Colonic mucosa (tissue), 4 donors: Measurements from ENCODE around the gene SNAPC4. TPM values are rescaled to one million over a fixed set of nuclear protein-coding genes. Genes with fewer than 3 reads are reported as not detected.

Experiments used
- DNase-seq: peaks from one replicate; pipeline ENCODE4 v3.0.0-alpha.2; 2020
- H3K27ac ChIP-seq: fragments of 200-600 bp; one replicate; pipeline ENCODE4 v1.8.0; 2021
- H3K27me3 ChIP-seq: fragments of 200-600 bp; one replicate; pipeline ENCODE4 v1.8.0; 2021
- H3K36me3 ChIP-seq: fragments of 200-600 bp; one replicate; pipeline ENCODE4 v1.8.0; 2021
- H3K4me1 ChIP-seq: fragments of 200-600 bp; one replicate; pipeline ENCODE4 v1.8.0; 2021; ENCODE audit warnings: mild to moderate bottlenecking
- H3K4me3 ChIP-seq: fragments of 200-600 bp; one replicate; pipeline ENCODE4 v1.8.0; 2021
- H3K9ac ChIP-seq, 2 donors: one replicate each; pipeline ENCODE4 v1.7.0; 2013; ENCODE audit warnings: control low read depth in 2 of 2, low read depth in 2 of 2, low read length in 2 of 2
- H3K9me3 ChIP-seq: fragments of 200-600 bp; one replicate; pipeline ENCODE4 v1.8.0; 2021
- CTCF ChIP-seq: fragments of 200-600 bp; IDR thresholded peaks from one replicate; pipeline ENCODE4 v1.8.0; 2022; ENCODE audit warnings: antibody characterized with exemption, mild to moderate bottlenecking
- intact Hi-C: fragments of 100-400 bp; cut with DNase I; formaldehyde crosslinking; loops from one replicate; pipeline ENCODE4 v1.14.1; 2022
- total RNA-seq, 2 donors: library from RNA; stranded (reverse); fragmentation: NEBNext Ultra II Directional in 1 of 2; extraction: Animal tissue kit (Norgen Biotek cat#: 25700) in 1 of 2; gene quantifications; one replicate each; pipeline ENCODE4 v1.2.1, GENCODE V29; 2021
- donor health status: healthy.
- donor health status: DM: no; HTN: no; CAD: no.
- donor health status: DM: no; HTN: no; CAD: no.

The SNAPC4 gene
- total RNA-seq, 2 donors from 2014 or later: 6.0 to 9.7 TPM

GRCh38 chr9:136405481-136405880 lies 5.5 kb upstream of the SNAPC4 start:
- Histone ChIP-seq H3K9ac (no peak overlapping the region), H3K27me3 (no peaks in the 10 kb centered on the region), H3K4me1 (peaks cover 7% of the 10 kb centered on the region), H3K9me3 (no peaks in the 10 kb centered on the region), H3K4me3 (no peak overlapping the region), H3K36me3 (no peaks in the 10 kb centered on the region), H3K27ac (no peak overlapping the region)
- intact Hi-C loops: loop anchor here (10.0 kb wide), 1 partner anchor 61 kb away; no protein-coding TSS in a partner anchor
- no peak for DNase-seq
- no peak for TF ChIP-seq CTCF

- DNase-seq: no peak
- no peaks in the 10 kb centered on the region for H3K36me3 ChIP-seq
- H3K4me1 ChIP-seq: peaks cover 9% of the 10 kb centered on the region
- no peak for TF ChIP-seq CTCF
- H3K9me3 ChIP-seq: no peaks in the 10 kb centered on the region
- H3K4me3 ChIP-seq: no peak overlapping the region
- H3K9ac ChIP-seq: no peak overlapping the region
- no peaks in the 10 kb centered on the region for H3K27me3 ChIP-seq
- no peak overlapping the region for H3K27ac ChIP-seq
- intact Hi-C loops: loop anchor here (10.0 kb wide), 1 partner anchor 60 kb away; no protein-coding TSS in a partner anchor
Measured at GRCh38 chr9:136404801-136405136, 4.8 kb upstream of the SNAPC4 start.

- H3K27ac ChIP-seq: no peak overlapping the region
- no peak for DNase-seq
- intact Hi-C loops: loop anchor here (10.0 kb wide), 1 partner anchor 59 kb away; no protein-coding TSS in a partner anchor
- TF ChIP-seq CTCF: no peak
- no peaks in the 10 kb centered on the region for H3K9me3 ChIP-seq
- H3K36me3 ChIP-seq: no peaks in the 10 kb centered on the region
- peaks cover 4% of the 10 kb centered on the region for H3K4me1 ChIP-seq
- no peak overlapping the region for H3K9ac ChIP-seq
- H3K4me3 ChIP-seq: no peak overlapping the region
- H3K27me3 ChIP-seq: no peaks in the 10 kb centered on the region
Measured at GRCh38 chr9:136403915-136404800, 4.2 kb upstream of the SNAPC4 start.

- Histone ChIP-seq H3K4me1 (peaks cover 4% of the 10 kb centered on the region), H3K9me3 (no peaks in the 10 kb centered on the region), H3K27me3 (no peaks in the 10 kb centered on the region), H3K27ac (no peak overlapping the region), H3K4me3 (no peak overlapping the region), H3K36me3 (no peaks in the 10 kb centered on the region), H3K9ac (no peak overlapping the region)
- no peak for TF ChIP-seq CTCF
- intact Hi-C loops: loop anchor here (10.0 kb wide), 1 partner anchor 59 kb away; no protein-coding TSS in a partner anchor
- DNase-seq: no peak
Measured at GRCh38 chr9:136403538-136403914, 3.6 kb upstream of the SNAPC4 start.

GRCh38 chr9:136402067-136402466 lies 2.1 kb upstream of the SNAPC4 start:
- Histone ChIP-seq H3K9ac (no peak overlapping the region), H3K36me3 (no peaks in the 10 kb centered on the region), H3K9me3 (no peaks in the 10 kb centered on the region), H3K27me3 (no peaks in the 10 kb centered on the region), H3K4me1 (peaks cover 4% of the 10 kb centered on the region), H3K4me3 (no peak overlapping the region), H3K27ac (no peak overlapping the region)
- no peak for DNase-seq
- intact Hi-C loops: loop anchor here (10.0 kb wide), 1 partner anchor 57 kb away; no protein-coding TSS in a partner anchor
- TF ChIP-seq CTCF: no peak
